SU-DHL-6 (cell line): ENCODE data around the gene C14orf93.

Source experiments
- EZH2phosphoT487 ChIP-seq: fragments of 200-600 bp; sonication (generic), shearing (Covaris generic); conservative IDR thresholded peaks from 2 replicates; pipeline ENCODE4 v1.6.1; 2018; ENCODE audit warnings: mild to moderate bottlenecking, antibody characterized with exemption, low read length, moderate library complexity, mixed read lengths
- TF ChIP-seq, protein P1 (sequence below): fragments of 200-600 bp; sonication (generic); IDR thresholded peaks from one replicate; pipeline ENCODE4 v1.5.1; 2017; ENCODE audit warnings: antibody characterized with exemption, mild to moderate bottlenecking, low read length, moderate library complexity; ENCODE audit not compliant: insufficient read depth, poor library complexity, severe bottlenecking

DNA sequence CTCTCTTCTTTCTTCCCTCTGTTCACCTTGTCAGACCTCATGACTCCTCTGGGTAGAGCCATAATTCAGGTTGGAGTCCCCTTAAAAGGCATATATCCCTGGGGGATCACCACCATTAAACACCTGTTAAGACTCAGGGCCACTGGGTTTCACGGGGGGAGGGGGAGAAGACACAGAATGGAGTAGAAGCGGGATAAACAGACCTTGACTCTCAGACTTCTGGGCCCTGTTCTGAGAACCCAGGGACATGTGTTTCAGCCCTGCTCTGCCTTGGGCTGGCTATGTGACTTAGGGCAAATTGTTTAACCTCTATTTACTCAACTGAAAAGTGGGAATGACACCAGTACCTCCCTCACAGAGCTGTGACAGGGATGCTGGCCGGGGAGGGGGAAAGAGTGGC is 42.7 kb upstream of the C14orf93 start:
- TF ChIP-seq, protein P1, sequence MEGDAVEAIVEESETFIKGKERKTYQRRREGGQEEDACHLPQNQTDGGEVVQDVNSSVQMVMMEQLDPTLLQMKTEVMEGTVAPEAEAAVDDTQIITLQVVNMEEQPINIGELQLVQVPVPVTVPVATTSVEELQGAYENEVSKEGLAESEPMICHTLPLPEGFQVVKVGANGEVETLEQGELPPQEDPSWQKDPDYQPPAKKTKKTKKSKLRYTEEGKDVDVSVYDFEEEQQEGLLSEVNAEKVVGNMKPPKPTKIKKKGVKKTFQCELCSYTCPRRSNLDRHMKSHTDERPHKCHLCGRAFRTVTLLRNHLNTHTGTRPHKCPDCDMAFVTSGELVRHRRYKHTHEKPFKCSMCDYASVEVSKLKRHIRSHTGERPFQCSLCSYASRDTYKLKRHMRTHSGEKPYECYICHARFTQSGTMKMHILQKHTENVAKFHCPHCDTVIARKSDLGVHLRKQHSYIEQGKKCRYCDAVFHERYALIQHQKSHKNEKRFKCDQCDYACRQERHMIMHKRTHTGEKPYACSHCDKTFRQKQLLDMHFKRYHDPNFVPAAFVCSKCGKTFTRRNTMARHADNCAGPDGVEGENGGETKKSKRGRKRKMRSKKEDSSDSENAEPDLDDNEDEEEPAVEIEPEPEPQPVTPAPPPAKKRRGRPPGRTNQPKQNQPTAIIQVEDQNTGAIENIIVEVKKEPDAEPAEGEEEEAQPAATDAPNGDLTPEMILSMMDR: no peak
- no peak for TF ChIP-seq EZH2phosphoT487
